GM19328 (cell line): ENCODE data around the gene R3HCC1L.

Experiments
- ATAC-seq: cut with Tn5 transposase; IDR thresholded peaks from one replicate; pipeline ENCODE4 v1.9.1; 2021; ENCODE audit warnings: mild to moderate bottlenecking, moderate library complexity; ENCODE audit not compliant: unreplicated experiment

R3HCC1L gene

DNA sequence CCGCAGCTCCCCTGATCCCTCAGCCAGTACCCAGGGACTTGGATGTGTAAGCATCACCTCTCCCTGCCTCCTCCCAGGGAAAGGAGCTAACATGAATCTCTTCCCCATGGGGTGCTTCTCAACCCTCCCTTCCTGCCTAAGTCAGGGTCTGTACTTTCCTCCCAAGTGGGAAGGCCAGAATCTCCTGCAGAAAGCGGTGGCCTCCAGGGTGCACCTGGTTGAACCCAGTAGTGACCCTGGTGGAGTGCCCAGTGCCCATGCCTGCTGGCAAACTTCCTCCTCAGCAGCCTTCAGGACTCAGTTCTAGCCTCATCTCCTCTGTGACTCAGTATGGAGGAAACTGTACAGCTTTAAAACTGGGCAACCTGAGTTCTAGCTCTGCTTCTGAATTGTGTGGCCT, 136.3 kb downstream of the R3HCC1L start:
- ATAC-seq, result no peak

DNA sequence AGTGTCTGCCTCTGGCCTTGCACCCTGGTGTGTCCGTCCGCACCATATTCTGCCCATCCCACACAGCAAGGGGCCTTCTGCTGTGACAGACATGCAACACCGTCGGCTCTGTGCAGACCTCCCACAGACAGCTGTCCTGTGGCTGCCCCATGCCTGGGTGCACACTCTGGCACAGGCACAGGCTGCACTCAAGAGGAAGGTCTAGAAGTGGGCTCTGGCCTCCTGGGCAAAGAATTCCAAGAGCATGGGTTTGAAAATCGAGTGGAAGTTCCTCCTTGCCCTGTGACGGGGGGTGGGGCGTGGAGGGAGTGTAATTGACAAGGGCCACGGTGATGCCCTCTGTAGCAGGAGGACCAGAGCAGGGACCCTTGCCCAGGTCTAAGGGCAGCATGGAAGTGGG, 137.8 kb downstream of the R3HCC1L start:
- no peak for ATAC-seq

DNA sequence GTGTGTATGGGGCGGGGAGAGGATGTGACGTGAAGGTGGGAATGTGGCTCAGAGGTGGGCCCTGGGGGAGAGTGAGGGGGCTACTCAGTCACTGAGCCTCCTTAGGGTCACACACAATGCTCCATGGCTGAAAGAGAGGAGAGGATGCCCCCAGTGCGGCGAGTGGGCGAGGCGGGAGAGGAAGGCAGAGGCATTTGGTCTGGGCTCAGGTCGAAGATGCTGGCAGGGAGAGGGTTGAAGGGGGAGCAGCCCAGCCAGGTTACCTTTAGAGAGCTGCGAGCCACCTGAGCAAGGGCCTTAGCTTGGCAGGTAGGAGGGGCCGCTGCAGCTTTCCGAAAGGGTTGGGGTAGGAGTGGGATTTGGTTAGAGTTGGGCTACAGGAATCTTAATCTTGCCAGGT, 138.2 kb downstream of the R3HCC1L start:
- no peak for ATAC-seq

DNA sequence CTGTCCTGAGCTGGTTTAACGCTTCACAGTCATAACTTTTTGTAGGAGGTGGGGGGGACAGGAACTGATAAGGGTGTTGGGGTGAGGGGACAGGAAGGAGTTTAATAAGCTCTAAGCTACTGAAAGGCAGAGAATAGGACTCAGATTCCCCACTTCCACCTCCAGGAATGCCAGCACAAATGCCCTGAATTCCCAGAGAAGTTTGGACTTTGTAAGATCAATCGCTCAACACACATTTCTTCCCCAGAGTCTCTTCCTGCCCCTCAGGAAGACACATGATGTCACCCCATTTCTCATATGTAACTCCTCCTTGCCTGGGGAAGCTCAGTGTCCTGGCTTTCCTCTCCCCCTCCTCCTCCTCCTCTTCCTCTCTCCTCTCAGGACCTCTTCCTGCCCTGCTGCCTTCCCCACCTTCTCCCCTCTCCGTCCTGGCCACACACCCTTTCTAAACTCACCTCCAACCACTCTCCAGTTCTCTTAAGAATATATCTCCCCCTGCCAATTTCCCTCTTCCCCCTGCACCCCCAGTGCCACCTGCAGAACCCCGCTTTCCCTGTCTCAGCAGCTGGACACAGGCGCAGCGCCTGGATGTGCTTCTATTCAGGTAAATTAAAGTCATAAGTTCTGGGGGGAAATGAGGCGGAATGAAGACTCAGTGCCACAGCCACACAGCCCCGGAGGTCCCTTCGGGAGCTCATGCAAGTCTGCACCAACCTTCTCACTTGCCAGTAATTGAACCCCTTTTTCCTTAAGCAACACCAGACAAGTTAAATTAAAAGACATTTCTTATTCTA, 138.8 kb downstream of the R3HCC1L start:
- no peak for ATAC-seq

DNA sequence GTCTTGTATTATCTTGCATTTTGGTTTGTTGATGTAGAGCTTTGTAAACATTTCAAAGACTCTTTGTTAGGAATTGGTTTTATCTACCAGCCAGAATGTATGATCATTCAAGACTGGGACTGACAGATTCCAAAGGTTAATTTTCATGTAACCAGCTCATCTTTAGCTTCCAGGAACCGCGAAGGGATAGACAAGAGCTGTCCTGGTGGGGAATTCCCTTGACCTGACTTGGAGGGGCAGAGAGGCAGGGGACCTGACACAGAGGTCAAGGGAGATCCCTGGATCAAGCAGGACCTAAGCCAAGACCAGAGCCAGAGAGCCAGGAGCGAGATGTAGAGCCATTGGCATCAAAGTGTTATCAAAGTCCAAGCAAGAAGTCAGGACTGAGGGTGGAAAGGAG, 140.1 kb downstream of the R3HCC1L start:
- no peak for ATAC-seq

DNA sequence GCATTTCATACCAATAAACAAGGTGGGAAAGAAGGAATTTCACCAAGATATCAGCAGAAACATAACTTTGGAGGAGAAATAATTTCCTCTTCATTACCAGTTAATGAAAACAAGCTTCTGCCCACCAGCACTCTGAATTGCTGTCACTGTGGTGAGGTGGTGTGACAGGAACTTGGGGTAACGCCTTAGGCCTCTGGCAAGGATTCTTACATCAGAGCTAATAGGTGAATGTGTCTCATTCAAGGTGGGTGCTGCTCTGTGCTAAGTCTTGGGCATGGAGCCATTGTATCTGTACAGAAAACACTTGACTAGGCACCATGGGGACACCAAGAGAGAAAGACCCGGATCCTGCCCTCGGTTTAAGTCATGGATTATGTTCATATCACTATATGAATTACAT, 141.9 kb downstream of the R3HCC1L start:
- ATAC-seq, result no peak

DNA sequence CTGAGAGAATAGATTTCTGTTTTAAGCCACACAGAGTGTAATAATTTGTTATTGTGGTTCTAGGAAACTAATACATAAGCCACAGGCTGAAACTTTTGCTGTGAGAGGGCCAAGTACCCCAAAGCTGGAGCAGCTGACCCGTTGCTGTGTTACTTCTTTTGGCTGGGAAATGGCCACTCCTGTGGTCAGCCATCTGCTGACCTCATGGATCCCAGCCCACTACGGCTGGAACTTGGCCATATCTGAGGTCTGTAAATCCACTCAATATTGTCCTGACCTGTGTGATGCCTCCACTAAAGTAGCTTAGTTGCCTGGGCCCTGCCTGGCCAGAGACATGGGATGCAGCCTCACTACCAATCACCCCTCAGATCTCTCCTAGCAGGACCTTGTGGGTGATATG, 151.0 kb downstream of the R3HCC1L start:
- no peak for ATAC-seq

DNA sequence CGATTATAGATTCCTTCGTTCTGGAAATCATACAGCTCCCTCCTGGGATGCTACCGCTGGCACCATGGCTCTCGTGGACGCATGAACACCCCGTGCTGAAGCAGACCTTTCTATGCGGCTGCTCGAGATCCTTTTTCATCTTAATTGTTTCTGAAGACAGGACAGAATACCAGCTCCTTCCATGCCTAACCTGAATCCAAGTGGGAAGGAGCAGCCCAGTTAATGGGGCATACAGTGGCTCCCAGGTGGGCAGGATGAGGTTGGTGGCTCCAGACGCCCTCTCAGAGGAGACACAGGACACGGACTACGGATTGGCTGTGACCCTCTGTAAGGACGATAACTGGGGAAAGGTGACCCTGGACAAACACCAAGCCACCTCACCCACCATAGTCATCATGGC, 152.0 kb downstream of the R3HCC1L start:
- ATAC-seq, result no peak

DNA sequence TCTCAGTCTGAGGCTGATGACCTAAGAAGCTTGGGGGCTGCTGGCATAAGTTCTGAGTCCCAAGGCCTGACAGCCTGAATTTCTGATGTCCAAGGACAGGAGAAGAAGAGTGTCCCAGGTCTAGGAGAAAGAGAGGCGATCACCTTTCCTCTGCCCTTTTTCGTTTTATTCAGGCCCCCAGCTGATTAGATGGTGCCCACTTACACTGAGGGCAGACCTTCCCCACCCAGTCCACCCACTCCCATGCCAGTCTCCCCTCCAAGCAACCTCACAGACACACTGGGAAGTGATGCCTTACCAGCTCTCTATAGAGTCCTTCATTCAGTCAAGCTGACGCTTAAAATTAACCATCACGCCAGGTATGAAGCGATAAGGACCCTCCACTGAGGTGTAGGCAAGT, 152.9 kb downstream of the R3HCC1L start:
- ATAC-seq, result no peak

DNA sequence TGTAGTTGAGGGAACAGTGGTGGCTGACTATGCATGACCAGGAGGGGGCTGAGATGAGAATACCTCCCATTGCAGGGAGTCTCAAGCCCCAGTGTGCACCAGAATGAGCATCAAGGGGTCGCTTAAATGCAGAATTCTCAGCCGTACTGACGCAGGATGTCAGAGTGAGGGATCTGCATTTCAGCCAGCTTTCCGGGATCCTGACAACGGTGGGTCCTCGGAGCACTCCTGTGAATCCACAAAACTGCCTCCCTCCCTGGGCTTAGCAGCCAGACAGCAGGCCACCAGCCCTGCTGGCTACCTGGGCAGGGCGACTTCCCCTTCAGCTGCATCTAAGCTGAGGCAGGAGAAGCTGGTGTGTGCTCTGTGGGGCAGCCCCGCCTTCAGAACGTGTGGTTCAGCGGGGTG, 155.3 kb downstream of the R3HCC1L start:
- ATAC-seq, result no peak

DNA sequence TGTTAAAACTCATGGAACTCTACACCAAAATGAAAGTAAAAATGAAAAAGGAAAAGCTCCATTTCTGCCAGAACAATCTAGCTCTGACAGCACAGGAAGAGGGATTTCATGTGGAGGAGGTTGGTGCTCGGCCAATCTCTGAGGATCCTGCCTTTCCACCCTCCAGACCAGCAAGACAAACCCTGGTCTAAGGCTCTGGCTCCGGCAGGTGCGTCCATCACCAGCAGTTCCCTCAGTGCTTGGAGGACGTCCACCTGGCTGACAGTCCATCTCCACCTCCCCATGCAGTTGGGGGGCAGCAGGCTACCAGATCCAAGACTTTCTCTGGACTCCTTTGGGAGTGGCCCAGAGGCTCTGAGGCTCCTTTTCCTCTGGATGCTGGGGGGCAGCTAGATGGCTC, 158.5 kb downstream of the R3HCC1L start:
- no peak for ATAC-seq

DNA sequence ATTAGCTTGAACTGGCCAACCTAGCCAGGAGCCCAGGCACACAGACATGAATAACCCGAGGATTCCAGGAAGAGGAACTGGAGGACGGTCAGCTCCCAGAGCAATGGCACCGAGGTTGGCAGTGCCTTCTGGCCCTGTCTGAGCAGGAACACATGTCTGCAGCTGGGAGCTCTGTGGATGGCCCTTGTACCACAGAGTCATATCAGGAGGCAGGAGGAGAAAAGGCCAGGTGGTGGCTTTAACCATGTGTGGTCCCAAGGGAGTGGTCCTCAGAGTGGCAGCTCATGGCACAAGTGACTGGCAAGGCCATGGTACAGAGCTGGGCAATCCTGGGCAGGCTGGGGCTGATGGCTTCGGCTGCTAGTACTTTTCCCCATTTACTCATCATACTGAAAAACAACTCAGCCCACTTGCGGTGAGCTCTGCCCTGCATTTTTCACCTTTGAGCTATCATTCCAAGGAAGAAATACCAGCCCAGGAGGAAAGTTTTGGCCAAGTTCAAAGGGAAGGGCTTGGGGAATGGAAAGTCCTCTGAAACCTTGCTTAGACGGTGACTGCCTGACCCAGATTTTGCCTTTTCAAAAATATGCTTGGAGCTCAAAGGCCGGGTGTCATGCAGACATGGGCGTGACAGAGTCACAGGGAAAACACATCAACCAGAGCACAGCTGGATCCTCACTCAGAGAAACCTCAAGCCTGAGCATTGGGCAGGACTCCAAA, 159.3 kb downstream of the R3HCC1L start:
- ATAC-seq, result no peak

DNA sequence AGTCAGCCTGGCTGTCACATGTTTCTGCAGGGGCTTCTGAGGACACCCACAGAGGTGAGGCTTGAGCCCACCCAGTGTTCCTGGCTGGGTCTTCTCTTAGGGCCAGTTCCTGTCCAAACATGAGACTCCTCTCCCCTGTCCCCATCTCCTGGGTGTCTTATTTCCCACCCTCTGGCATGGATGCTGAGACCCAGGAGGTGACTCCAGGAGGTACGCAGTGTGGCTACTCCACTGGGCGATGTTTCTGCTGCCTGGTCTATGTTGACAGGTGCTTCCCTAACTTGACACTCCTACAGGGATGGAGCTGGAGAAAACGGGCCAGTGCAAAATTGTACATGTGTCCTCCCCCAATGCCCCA, 159.8 kb downstream of the R3HCC1L start:
- no peak for ATAC-seq
